ENCODE data around the gene ARMC9.
"Not testable (repeated sequence)": the region's sequence is repeated elsewhere in the genome, so short reads cannot be mapped to it uniquely, and the experiment has no call there.

Gene ARMC9

DNA sequence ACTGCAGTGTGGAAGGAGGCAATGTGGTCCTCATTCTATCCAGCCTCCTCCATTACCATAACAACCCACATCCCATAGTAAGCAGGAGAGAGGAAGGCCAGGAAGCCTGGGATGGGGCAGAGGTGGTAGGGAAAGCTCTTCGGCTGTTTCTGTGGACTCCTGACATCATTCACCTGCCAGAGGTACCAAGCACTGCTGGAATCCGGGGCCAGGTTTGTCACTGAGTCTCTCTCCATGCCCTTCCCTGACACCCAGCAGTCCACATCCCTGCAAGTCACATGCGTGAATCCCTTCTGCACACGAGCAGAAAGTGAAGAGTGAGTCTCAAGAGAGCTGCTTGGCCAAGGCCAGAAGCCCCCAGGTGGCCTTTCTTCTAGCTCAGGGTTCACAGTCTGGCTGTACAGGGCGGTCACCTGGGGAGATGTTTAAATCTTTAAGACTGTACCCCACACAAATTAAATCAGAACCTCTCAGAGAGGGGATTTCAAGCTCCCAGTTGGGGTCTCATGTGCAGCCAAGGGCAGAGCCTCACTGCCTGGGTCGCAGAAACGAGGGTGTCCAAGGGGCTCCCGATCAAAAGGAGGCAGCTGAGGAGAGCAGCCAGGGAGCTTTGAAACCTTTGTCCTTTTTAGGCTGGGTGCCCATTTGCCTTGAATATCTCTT is 94.2 kb downstream of the ARMC9 start:
- DNase-seq, result no peak

DNA sequence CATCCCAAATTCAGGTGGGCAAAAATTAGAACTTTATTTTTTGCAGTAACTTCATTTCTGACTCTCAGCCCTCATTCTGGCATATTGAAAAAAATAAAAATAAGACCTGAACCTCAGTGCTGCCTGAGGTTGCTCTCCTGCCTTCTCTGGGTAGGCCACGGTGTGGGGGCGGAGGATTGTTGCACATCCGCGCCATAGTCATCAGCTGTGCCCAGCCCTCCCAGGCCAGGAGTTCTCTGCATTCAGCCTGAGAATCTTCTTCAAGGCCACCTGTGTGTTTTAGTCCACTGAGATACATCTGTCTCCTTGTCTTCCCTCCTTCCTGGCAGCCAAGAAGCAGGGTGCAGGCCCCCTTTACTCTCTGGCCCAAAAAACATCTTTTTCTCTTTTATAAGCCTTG is 94.7 kb downstream of the ARMC9 start:
- no peak for DNase-seq

DNA sequence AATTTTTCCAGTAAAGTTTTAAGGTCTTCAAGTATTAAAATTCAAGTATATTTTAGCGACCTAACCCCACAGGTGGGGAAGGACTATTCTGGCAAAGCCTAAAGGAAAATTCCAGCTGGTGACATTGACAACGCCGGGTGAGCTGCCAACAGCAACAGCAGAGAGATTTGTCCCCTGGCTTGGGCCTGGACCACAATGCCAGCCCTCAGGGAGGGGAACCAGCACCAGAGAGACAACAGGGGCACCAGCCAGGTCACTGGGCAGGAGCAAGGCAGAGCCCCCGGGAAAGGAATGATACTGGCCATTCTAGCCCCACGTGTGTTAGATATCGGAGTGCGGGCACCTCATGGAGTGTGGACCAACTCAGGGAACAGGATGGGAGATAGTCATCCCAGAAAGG is 95.7 kb downstream of the ARMC9 start:
- DNase-seq, result no peak

DNA sequence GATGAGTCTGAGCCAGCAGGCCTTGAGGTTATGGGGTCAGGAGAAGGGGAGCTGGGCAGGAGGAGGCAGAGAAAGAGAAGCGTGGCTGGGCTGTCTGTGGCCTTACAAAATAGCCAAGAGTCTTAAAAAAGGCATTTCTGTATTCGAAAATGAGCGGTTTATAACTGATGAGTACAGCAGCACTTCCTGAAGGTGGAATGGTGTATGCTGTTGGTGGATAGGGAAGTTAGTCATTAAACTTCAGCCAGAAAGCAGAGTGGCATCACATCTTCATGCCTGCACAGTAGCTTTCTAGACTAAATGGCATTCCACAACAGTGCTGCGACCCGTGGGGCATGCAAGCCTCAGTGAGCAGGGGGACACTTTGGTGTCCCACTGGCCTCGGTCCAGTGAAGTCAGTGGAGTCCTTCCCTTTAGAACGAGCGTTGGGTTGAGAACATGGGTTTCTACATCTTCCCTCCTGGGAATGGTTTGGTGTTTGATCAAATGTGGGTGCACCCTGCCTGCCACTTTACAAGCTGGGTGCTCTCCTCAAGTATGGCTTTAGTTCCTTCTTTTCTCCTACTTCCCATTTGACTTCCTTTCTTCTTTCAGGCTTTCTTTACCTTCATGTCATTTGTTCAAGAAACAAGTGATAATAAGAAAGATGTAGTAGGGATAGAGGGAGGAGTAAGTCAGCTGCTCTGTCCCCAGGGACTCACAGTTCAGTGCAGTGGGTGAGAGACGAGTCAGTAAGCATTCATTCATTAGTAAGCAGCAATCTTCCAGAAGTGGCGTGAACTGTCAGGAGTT is 96.3 kb downstream of the ARMC9 start:
- no peak for DNase-seq

DNA sequence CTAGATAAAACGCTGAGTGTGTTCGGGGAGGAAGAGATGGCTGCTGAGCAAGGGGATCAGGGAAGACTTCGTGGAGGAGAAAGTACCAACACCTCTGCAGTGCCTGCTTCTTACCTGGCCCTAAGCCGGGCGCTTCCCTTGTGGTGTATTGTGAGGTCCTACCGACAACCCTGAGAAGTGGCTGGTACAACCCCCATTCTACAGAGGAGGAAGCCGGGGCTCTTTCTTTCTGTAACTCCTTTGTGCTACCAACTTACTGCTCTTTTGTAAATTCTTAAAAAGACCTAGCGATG is 96.9 kb downstream of the ARMC9 start:
- no peak for DNase-seq

DNA sequence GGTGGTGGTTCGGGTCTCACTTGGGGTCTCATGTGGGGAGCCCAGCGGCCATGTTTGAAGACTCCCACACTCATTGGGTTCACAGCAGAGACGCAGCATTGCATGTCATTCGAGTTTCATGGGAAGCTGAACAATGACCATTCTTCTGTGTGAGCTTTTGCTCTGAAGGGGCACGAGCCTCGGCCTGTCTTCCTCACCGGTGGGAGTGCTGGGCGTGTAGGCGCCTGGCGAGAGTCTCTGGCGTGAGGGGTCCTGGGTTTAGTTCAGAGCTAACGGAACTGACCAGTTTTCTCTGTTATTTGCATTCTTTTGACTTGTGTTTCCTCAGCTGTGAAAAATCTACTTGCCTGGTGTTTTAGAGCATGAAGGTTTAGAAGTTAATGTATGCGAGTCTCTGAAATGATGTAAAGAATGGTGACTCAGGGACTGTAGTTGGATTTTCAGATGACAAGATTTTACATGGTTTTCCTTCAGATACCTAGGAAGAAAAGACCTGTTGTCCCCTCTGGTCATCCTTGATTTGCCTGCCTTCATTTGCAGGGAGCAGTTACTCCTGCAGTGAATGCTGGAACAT is 98.1 kb downstream of the ARMC9 start:
- DNase-seq, result no peak

DNA sequence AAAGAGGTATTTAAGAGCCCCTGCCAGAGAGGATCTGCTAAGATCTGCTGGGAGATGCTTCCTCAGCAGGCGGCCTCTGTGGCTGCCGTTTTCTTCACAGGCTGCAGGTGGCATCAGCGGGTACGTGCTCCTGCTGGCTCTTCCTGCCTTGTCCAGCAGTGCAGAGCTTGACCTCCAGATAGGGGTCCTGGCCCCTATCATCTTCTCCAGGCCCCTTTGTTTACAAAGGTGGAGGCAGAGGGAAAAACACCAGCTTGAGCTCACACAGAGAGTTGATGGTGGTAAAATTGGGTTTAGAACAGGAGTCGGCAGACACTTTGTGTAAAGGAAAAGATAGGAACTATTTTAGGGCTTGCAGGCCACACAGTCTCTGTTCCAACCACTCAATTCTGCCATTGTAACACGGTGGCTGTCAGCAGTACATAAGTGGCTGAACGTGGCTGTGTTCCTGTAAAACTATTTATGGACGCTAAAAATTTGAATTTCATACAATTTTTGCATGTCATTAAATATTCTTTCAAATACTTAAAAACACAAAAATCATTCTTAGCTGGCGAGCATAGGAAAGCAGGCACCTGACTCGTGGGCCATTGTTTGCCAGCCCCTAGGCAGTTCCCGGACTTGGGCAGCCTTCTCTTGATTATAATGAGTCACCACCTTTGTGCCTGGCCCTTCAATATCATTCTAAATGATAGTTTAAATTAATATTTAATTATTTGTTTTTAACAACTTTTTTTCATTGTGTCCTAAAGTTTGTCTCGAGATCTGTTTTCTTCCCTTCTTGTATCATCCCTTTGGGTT is 98.9 kb downstream of the ARMC9 start:
- no peak for DNase-seq

DNA sequence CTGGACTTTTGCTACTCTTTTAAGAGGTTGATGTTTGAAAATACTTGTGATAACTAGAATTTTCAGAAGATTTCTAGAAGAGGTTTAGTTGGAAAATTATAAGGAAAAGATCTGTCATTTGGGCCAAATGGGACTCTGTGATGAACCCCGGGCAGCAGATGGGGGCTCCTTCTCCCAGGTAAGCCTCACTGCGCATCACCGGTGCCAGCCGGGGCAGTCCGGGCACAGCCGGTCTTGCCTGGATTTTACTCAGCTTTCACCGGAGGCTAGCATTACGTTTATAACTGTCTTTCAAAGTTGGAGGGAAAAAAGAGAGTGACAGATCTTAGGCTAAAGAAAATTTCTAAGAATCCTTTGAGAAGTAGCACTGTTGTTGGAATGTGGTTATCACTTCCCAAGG is 99.7 kb downstream of the ARMC9 start:
- DNase-seq, result no peak

DNA sequence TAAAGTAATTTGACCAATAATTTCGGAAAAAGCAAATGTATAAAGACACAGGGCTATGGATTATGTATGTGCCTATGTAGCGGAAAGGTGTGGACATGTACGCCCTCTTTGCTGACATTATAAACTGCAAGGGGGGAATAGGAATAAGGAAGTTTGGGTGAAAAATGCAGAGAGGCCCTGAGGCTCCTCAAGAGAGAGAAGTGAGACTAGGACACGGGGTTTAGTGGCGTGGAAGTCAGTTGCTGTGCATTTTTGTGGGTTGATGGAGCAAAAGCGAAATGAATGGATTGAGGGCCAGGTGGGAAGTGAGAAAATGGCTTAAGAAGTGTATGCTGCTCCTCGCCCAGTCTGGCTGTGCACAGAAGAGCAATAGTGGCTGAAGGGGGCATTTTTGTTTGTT is 100.8 kb downstream of the ARMC9 start:
- no peak for DNase-seq

DNA sequence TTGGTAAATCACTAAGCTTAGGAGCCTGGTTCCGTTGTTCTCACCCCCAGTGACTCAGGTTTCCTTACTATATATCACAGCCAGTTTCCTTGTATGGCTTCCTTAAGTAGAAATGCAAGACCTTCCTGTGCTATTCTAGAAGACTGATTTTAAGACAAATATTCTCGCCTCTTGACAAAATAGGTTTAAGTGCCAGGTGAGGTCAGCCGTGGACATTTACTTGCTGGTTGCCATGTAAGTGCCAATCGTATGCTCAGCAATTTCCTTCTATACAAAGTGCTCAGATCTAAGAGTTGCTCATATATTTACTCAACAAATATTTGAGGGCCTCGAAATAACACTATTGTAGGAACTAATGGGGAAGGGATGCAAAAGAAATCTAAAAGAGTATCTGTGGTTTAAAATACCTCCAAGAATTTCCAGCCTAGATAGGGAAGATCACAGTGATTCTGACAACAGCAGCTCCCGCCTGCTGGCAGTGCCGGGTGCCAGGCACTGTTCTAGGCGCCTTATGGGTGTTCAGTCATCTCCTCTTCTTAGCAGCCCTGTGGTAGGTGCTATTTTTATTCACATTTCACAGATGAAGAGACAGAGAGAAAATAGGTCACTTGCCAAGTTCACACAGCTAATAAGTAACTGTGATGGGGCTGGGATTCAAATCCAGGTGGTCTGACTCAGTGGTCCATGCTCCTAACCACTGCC is 101.7 kb downstream of the ARMC9 start:
- no peak for DNase-seq

DNA sequence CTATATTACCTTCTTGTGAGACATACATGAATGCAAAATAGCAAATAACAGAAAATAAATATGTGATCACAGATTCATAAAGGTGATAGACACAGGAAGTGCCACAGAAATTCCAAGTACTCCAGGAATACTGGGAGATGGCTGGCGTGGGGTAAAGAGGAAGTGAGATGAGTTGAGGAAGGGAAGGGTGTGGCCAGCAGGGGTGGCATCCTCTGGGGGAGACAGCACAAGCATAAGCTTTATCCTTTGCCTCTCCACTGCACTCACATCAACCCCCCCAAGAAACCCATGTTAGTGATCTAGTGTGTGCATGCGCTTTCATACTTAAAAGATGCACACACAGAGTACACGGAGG is 102.3 kb downstream of the ARMC9 start:
- DNase-seq, result no peak

DNA sequence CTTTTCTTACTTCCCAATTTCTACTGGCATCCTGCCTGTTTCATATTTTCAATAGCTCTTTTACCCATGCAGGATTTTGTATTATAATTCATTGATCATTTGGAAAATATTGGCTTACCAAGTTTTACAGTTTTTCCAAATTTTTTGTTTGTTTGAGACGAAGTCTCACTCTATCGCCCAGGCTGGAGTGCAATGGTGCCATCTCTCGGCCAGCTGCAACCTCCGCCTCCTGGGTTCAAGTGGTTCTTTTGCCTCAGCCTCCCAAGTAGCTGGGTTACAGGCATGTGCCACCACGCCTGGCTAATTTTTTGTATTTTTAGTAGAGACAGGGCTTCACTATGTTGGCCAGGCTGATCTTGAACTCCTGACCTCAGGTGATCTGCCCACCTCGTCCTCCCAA is 105.8 kb downstream of the ARMC9 start:
- DNase-seq, result not testable (repeated sequence)

DNA sequence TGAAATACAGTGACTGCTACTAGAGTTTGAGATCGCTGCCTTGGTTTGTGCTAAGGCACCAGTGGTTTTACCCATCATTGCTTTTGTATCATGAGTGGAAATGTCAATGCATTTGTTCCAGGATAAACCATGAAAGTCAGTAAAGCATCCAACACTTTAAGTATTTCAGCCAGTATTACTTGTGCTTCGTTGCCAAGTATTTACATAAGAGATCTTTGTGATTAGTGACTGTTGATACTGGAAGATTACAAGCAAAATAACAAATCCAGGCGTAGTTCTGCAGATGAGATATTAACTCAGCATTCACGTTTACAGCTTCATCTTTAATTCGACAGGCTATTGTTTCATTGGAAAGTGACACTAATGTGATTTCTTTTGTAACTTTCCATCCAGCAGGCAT is 106.8 kb downstream of the ARMC9 start:
- no peak for DNase-seq

DNA sequence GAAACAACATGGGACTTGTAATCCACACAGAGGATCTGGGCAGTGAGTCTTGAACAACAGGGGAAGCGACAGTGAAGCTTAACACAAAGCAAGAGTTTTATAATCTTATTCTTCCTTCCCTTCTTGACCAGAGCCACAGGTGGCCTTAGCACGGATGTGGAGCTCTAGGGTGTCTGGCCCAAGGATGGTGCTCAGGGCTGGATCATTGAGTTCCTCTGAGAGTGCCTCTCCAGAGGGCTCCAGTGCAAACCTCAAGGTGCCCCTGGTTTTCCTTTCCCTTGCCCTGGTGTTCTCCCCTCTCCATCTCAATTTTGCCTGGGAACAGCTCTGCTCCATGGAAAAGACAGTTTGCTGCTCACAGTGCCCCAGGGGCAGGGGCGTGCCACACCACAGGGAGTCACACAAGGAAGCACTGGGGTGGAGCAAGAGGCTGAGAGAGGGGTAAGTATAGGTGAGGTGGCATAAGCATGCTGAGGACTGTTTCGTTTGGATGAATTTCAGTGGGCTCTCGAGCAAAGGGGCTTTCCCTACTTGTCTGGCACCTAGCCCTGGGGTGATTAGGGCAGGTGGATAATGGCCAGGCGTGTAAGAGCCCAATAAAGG is 108.5 kb downstream of the ARMC9 start:
- DNase-seq, result no peak

DNA sequence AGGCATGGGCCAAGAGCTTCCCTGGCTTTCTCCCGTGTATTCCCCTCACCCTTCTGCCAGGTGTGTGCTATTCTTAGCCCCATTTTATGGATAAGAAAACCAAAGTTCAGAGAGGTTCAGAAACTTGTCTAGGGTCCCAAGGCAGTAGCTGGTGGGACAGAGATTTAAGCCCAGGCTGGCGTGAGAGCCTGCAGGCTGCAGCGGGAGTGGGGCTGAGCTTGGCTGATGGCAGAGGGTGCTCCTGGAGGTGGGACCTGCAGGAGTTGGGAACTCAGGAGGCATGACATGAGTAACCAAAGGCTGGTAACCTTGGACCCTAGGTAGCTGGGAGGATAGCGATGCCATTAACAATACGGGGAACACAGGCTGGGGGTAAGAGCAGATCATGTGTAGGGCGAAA is 109.8 kb downstream of the ARMC9 start:
- DNase-seq, result no peak

DNA sequence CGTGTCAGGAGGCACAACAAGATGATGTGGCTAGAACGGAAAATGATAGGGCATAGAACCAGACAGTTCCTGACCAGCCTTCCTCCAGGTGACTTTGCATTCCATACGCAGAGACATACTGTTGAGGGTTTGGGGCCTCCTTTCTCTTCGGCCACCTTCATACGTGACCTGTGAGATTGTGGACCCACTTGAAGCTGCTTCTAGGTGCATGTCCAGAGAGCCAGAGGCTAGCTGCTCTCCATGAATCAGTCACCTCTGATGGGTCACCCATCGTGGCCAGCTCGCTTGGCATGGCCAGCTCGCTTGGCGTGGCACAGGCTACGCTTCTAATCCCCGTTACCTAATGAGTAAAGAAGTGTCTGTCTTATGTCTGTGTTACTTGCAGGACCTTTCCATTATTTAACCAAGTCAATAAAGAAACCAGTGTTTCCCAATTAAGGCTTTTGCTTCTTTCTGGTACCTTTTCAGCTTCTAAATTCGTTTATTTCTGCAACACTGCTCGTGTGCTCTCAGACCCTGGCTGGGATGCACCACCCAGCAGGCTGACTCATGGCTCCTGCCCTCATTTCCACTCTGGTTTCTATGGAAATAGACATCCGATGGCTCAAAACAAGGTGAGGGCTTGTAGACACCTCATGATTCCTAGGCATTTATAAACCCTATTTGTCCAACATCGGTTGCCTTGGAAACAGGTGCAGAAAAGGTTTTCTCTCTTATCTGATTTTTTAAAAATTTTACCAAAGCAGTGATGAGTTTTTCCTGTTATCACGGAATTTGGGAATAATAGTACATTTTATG is 110.4 kb downstream of the ARMC9 start:
- no peak for DNase-seq

DNA sequence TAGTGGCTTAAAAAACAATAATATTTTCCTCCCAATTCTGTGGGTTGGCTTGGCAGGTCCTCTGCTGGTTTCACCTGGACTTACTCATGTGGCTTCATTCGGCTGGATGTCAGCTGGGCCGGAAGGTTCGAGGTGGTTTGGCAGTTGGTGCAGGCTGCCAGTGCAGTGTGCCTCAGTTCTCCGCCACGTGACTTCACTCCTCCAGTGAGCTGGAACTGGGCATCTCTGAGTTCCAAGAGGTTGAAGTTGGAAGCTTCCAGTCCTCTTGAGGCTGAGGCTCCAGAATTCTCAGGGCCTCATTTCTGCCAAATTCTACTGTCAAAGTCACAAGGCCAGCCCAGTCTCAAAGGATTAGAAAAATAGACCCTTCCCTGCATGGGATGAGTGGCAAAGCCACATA is 113.6 kb downstream of the ARMC9 start:
- DNase-seq, result no peak

DNA sequence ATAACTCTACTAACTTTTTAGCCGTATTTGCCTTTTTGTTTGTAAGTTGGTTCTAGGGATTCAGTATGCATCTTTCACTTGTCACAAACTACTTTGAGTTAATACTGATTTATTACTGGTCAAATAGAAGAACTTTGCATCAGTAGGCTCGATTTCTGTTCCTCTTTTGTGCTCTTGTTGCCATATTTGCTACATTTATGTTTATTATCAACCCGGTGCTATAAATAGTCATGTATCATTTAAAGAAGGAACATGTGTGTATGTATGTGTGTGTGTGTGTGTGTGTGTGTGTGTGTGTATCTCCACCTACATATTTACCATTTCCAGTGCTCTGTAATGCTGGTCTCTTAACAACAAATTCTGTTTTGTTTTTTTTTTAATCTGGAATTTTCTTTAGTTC is 117.5 kb downstream of the ARMC9 start:
- DNase-seq, result no peak

DNA sequence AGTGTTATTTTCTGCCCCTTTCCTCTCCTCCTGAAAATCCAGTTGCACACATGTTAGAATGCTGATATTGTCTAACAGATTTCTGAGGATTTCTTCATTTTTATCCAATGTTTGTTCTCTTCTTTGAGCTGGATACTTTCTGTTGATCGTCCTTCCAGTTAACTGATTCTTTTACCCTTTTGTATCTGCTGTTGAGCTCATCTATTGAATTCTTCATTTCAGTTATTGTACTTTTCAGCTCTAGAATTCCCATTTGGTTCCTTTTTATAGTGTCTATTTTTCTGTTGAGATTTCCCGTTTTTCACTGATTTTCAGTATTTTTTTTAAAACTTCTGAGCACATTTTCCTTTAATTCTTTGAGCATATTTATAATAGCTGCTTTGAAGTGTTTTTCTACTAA is 119.1 kb downstream of the ARMC9 start:
- DNase-seq, result no peak

DNA sequence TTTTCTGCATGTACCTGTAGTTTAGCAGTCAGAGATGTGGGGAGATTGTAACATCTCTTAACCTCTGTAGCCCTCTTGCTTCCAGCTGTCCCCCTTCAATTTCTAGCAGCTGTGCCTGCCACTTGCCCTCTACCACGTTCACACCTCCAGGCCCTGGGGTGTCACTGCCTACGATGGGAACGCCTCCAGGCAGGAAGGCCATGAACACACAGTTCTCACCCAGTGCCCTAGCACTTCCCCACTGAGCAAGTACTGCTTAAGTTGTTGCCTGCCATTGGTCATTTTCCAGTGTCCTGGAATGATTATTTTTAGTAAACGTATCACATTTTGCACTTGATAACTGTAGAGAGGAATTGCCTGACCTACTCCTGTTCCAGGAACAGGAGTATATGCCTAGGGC is 120.0 kb downstream of the ARMC9 start:
- no peak for DNase-seq

DNA sequence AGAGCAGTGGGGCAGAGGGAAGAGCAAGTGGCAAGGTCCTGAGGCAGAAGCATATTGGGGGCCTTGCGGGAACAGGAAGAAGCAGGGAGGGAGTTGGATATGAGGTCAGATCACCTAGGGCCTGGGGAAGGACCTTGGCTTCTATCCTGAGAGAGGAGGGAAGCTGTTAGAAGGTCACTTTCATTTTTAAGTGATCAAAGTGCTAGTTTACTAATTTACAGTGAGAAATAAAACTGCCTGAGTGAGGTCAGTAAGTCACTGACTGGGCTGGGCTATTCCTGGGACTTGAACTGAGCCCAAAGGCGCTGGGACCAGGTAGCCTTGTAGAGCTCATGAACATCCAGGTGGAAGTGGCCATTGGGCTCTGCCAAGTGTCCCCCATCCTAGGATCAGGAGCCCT is 120.5 kb downstream of the ARMC9 start:
- no peak for DNase-seq

DNA sequence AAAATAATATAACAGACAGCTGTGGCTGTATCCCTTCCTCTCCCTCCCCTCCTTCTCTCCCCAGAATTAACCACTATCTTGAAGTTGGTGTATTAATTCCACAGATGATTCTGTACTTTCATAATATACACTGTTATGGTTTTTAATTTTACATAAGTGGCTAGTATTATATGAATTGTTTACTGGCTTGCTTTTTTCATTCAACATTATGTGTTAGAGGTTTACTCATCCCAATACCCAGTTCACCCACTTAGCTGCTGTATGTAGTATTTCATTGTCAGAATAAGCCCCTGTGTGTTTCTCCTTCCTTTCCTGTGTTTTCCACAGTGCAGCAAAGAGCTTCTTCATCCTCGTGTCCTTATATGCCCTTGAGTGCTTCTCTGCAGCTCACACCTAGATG is 121.4 kb downstream of the ARMC9 start:
- no peak for DNase-seq

Measured in stimulated activated CD4-positive, alpha-beta T cell treated with anti-CD3 and anti-CD28 coated beads, Interleukin-4, amount 100 ng/mL, for 1 hour (primary cell).